SK-N-SH (cell line): ENCODE results near the gene TNPO1.

Experiments
- EP300 ChIP-seq, 2 experiments: IDR thresholded peaks; 2 replicates each; pipeline versions ENCODE4 v1.4.0 to v1.6.1; 2012; ENCODE audit warnings: borderline replicate concordance in 1 of 2, low read depth in 1 of 2, low read length in 1 of 2
- FOSL2 ChIP-seq: IDR thresholded peaks from 2 replicates; pipeline ENCODE4 v1.4.0; 2012; ENCODE audit warnings: low read depth, mild to moderate bottlenecking, moderate library complexity, borderline replicate concordance
- MXI1 ChIP-seq: IDR thresholded peaks from 2 replicates; pipeline ENCODE4 v1.6.1; 2012; ENCODE audit warnings: mild to moderate bottlenecking, low read depth, low read length, improper control_type of control experiment
- POLR2AphosphoS5 ChIP-seq: IDR thresholded peaks from 2 replicates; pipeline ENCODE4 v1.6.1; 2012; ENCODE audit warnings: low read depth, low read length
- RXRA ChIP-seq: IDR thresholded peaks from 2 replicates; pipeline ENCODE4 v1.4.0; 2012; ENCODE audit warnings: low read depth, mild to moderate bottlenecking, borderline replicate concordance
- ZBTB33 ChIP-seq: IDR thresholded peaks from 2 replicates; pipeline ENCODE4 v1.4.0; 2012; ENCODE audit warnings: low read depth, borderline replicate concordance
- TF ChIP-seq, protein P1 (sequence below): fragments of 200-600 bp; sonication (generic); IDR thresholded peaks from 2 replicates; pipeline ENCODE4 v1.6.1; 2017; ENCODE audit warnings: antibody characterized with exemption, mild to moderate bottlenecking, moderate library complexity
- TF ChIP-seq, protein P2 (sequence below): IDR thresholded peaks from 2 replicates; pipeline ENCODE4 v1.6.1; 2012; ENCODE audit warnings: mild to moderate bottlenecking, low read depth, low read length, moderate library complexity

DNA sequence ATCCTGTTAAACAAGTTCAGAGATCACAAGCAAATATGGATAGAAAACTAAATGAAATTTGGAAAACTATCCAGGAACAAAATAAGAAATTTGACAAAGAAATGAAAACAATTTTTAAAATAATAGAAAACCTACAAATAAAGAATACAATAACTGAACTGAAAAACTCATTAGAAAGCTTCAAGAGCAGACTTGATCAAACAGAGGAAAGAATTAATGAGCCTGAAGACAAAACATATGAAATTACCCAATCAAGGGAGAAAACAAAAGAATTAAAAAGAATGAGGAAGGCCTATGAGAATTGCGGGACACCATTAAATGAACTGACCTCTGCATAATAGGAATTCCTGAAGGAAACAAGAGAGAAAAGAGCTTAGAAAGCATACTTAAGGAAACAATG lies 39.8 kb upstream of the TNPO1 start:
- TF ChIP-seq, protein P1, sequence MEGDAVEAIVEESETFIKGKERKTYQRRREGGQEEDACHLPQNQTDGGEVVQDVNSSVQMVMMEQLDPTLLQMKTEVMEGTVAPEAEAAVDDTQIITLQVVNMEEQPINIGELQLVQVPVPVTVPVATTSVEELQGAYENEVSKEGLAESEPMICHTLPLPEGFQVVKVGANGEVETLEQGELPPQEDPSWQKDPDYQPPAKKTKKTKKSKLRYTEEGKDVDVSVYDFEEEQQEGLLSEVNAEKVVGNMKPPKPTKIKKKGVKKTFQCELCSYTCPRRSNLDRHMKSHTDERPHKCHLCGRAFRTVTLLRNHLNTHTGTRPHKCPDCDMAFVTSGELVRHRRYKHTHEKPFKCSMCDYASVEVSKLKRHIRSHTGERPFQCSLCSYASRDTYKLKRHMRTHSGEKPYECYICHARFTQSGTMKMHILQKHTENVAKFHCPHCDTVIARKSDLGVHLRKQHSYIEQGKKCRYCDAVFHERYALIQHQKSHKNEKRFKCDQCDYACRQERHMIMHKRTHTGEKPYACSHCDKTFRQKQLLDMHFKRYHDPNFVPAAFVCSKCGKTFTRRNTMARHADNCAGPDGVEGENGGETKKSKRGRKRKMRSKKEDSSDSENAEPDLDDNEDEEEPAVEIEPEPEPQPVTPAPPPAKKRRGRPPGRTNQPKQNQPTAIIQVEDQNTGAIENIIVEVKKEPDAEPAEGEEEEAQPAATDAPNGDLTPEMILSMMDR = no peak
- TF ChIP-seq EP300 (IDR thresholded peaks at IDR 0.05; ENCODE audit: borderline replicate concordance in 1 of 2, low read depth in 1 of 2, low read length in 1 of 2) (no peak), RXRA (no peak), MXI1 (no peak), FOSL2 (no peak), POLR2AphosphoS5 (no peak), ZBTB33 (no peak)
- TF ChIP-seq, protein P2, sequence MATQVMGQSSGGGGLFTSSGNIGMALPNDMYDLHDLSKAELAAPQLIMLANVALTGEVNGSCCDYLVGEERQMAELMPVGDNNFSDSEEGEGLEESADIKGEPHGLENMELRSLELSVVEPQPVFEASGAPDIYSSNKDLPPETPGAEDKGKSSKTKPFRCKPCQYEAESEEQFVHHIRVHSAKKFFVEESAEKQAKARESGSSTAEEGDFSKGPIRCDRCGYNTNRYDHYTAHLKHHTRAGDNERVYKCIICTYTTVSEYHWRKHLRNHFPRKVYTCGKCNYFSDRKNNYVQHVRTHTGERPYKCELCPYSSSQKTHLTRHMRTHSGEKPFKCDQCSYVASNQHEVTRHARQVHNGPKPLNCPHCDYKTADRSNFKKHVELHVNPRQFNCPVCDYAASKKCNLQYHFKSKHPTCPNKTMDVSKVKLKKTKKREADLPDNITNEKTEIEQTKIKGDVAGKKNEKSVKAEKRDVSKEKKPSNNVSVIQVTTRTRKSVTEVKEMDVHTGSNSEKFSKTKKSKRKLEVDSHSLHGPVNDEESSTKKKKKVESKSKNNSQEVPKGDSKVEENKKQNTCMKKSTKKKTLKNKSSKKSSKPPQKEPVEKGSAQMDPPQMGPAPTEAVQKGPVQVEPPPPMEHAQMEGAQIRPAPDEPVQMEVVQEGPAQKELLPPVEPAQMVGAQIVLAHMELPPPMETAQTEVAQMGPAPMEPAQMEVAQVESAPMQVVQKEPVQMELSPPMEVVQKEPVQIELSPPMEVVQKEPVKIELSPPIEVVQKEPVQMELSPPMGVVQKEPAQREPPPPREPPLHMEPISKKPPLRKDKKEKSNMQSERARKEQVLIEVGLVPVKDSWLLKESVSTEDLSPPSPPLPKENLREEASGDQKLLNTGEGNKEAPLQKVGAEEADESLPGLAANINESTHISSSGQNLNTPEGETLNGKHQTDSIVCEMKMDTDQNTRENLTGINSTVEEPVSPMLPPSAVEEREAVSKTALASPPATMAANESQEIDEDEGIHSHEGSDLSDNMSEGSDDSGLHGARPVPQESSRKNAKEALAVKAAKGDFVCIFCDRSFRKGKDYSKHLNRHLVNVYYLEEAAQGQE = no peak
